ENCODE measurements around the gene HSPA12A.

- no peak for TF ChIP-seq POLR2A (IDR thresholded peaks at IDR 0.05; ENCODE audit: low read depth)
- TF ChIP-seq CTCF (IDR thresholded peaks at IDR 0.05): no peak
- TF ChIP-seq POLR2AphosphoS5 (IDR thresholded peaks at IDR 0.05): no peak
- no peak for TF ChIP-seq EP300 (IDR thresholded peaks at IDR 0.05)
These were observed 115.6 kb downstream of the HSPA12A start for GRCh38 chr10:116626815-116627214.

Measured in esophagus muscularis mucosa (tissue), 4 donors.